GM12878 (cell line): ENCODE results near the gene POLR2B. TPM values are rescaled to one million over a fixed set of nuclear protein-coding genes. Genes with fewer than 3 reads are reported as not detected.

Experiments
- CBX5 ChIP-seq: sonication (generic); IDR thresholded peaks from 2 replicates; pipeline ENCODE4 v1.6.1; 2016; ENCODE audit warnings: low read depth, moderate library complexity, mild to moderate bottlenecking, inconsistent platforms
- CREM ChIP-seq: IDR thresholded peaks from 2 replicates; pipeline ENCODE4 v1.6.1; 2014; ENCODE audit warnings: antibody characterized with exemption, low read depth
- ELK1 ChIP-seq: IDR thresholded peaks from 2 replicates; pipeline ENCODE4 v1.6.1; 2012; ENCODE audit warnings: low read depth, low read length, improper control_type of control experiment
- HDGF ChIP-seq: fragments of 450-650 bp; IDR thresholded peaks from 2 replicates; pipeline ENCODE4 v1.6.1; 2016; ENCODE audit warnings: antibody characterized with exemption
- MAX ChIP-seq: IDR thresholded peaks from 2 replicates; pipeline ENCODE4 v1.6.1; 2012; ENCODE audit warnings: low read depth, low read length, improper control_type of control experiment
- MEF2B ChIP-seq: fragments of 450-650 bp; IDR thresholded peaks from 2 replicates; pipeline ENCODE4 v1.6.1; 2018; ENCODE audit warnings: mild to moderate bottlenecking, moderate library complexity; ENCODE audit not compliant: partially characterized antibody, poor library complexity, severe bottlenecking
- MLLT1 ChIP-seq: fragments of 450-650 bp; IDR thresholded peaks from 2 replicates; pipeline ENCODE4 v1.6.1; 2016; ENCODE audit warnings: mild to moderate bottlenecking
- MTA2 ChIP-seq: fragments of 450-650 bp; IDR thresholded peaks from 2 replicates; pipeline ENCODE4 v1.6.1; 2016; ENCODE audit warnings: low read depth, mild to moderate bottlenecking, moderate library complexity
- MXI1 ChIP-seq: fragments of 150-350 bp; IDR thresholded peaks from 2 replicates; pipeline ENCODE4 v1.6.1; 2011; ENCODE audit warnings: low read depth, mild to moderate bottlenecking, inconsistent platforms, low read length, improper control_type of control experiment
- NBN ChIP-seq: fragments of 450-650 bp; IDR thresholded peaks from 2 replicates; pipeline ENCODE4 v1.6.1; 2016
- PAX5 ChIP-seq: IDR thresholded peaks from 2 replicates; pipeline ENCODE4 v1.6.1; 2011; ENCODE audit warnings: low read depth, low read length, borderline replicate concordance
- PAX8 ChIP-seq: fragments of 450-650 bp; IDR thresholded peaks from 2 replicates; pipeline ENCODE4 v1.6.1; 2017; ENCODE audit warnings: mild to moderate bottlenecking, moderate library complexity
- PML ChIP-seq: IDR thresholded peaks from 2 replicates; pipeline ENCODE4 v1.6.1; 2012; ENCODE audit warnings: low read length, inconsistent platforms
- POLR2A ChIP-seq: IDR thresholded peaks from 2 replicates; pipeline ENCODE4 v1.6.1; 2011; ENCODE audit warnings: low read depth, mild to moderate bottlenecking, low read length
- POLR2AphosphoS5 ChIP-seq: IDR thresholded peaks from 2 replicates; pipeline ENCODE4 v1.6.1; 2011; ENCODE audit warnings: mild to moderate bottlenecking, low read length, inconsistent platforms
- RB1 ChIP-seq: fragments of 450-650 bp; formaldehyde crosslinking; IDR thresholded peaks from 2 replicates; pipeline ENCODE4 v1.6.1; 2017; ENCODE audit warnings: mild to moderate bottlenecking, borderline replicate concordance
- RELB ChIP-seq: fragments of 450-650 bp; IDR thresholded peaks from 2 replicates; pipeline ENCODE4 v1.6.1; 2017; ENCODE audit warnings: low read depth, mild to moderate bottlenecking, moderate library complexity
- RFX5 ChIP-seq: IDR thresholded peaks from 2 replicates; pipeline ENCODE4 v1.6.1; 2011; ENCODE audit warnings: low read depth, low read length, improper control_type of control experiment
- SMAD5 ChIP-seq: IDR thresholded peaks from 2 replicates; pipeline ENCODE4 v1.6.1; 2016; ENCODE audit warnings: antibody characterized with exemption, low read depth
- SREBF1 ChIP-seq: IDR thresholded peaks from 2 replicates; pipeline ENCODE4 v1.6.1; 2012; ENCODE audit warnings: mild to moderate bottlenecking, low read length
- ZBED1 ChIP-seq: IDR thresholded peaks from 2 replicates; pipeline ENCODE4 v1.6.1; 2016; ENCODE audit warnings: borderline replicate concordance
- ZBTB40 ChIP-seq: fragments of 450-650 bp; IDR thresholded peaks from 2 replicates; pipeline ENCODE4 v1.6.1; 2016; ENCODE audit warnings: mild to moderate bottlenecking, moderate library complexity, borderline replicate concordance
- ZNF207 ChIP-seq: fragments of 450-650 bp; IDR thresholded peaks from 2 replicates; pipeline ENCODE4 v1.6.1; 2014; ENCODE audit warnings: antibody characterized with exemption, mild to moderate bottlenecking, borderline replicate concordance
- polyA plus RNA-seq, 11 experiments: library from polyadenylated mRNA; depleted of rRNA in 4 of 11; unstranded in 6 of 11; stranded (reverse) in 5 of 11; fragments of >200 nt; fragmentation: Nextera tagmentation in 4 of 11; fragmentation: Illumina TruSeq in 1 of 11; extraction: Ambion mirVana in 4 of 11; extraction: Trizol in 1 of 11; gene quantifications; 1 replicate in 1 of 11; 2 replicates in 10 of 11; pipeline versions ENCODE4 v1.2.1 to v1.2.3, GENCODE V29; 2011 to 2016; ENCODE audit warnings: inconsistent platforms in 2 of 11, missing spikeins in 2 of 11, low read depth in 1 of 11
- total RNA-seq, 4 experiments: library from RNA; depleted of rRNA in 3 of 4; stranded (reverse); fragments of >200 nt in 3 of 4; fragmentation: Illumina TruSeq in 1 of 4; extraction: Trizol in 1 of 4; gene quantifications; 2 replicates each; pipeline versions ENCODE4 v1.2.1 to v1.2.3, GENCODE V29; 2013 to 2021

The POLR2B gene
- total and polyA plus RNA-seq, 10 of the 15 experiments (the other 5 are each of a cell fraction or from before 2014, with no cell fraction given): 46.0 to 183 (median 99.2) TPM

- peak; percentile 58; the same call in 1 of the 2 replicates for TF ChIP-seq RELB
- TF ChIP-seq CBX5: 0 out of 2 replicates have a peak, but pooled peaks have one; percentile 59
- peak; percentile 6; the same call in 1 of the 2 replicates for TF ChIP-seq MTA2
- peak; percentile 93 for TF ChIP-seq PML
- 0 out of 2 replicates have a peak, but pooled peaks have one; percentile 25 for TF ChIP-seq HDGF
- TF ChIP-seq SMAD5: peak; percentile 95
- TF ChIP-seq POLR2A: peak; percentile 81
- TF ChIP-seq MAX: peak; percentile 67; the same call in 1 of the 2 replicates
- 0 out of 2 replicates have a peak, but pooled peaks have one; percentile 33 for TF ChIP-seq RB1
- peak; percentile 63; the same call in 1 of the 2 replicates for TF ChIP-seq ZNF207
- no peak for TF ChIP-seq SREBF1
- 0 out of 2 replicates have a peak, but pooled peaks have one; percentile 48 for TF ChIP-seq ELK1
- TF ChIP-seq PAX5: 0 out of 2 replicates have a peak, but pooled peaks have one; percentile 16
- no peak for TF ChIP-seq PAX8
- TF ChIP-seq POLR2AphosphoS5: peak; percentile 96
- TF ChIP-seq MEF2B: no peak
- no peak for TF ChIP-seq RFX5
- TF ChIP-seq NBN: peak; percentile 43; the same call in 1 of the 2 replicates
- peak; percentile 51; the same call in 1 of the 2 replicates for TF ChIP-seq MLLT1
- TF ChIP-seq ZBED1: 0 out of 2 replicates have a peak, but pooled peaks have one; percentile 62
- peak; percentile 44; the same call in 1 of the 2 replicates for TF ChIP-seq ZBTB40
- peak; percentile 82 for TF ChIP-seq CREM
- TF ChIP-seq MXI1: peak; percentile 90
Observed at GRCh38 chr4:56978750-56979303, at the start of gene POLR2B (continued).
